ENCODE data around the gene KRTAP12-1.
A peak's percentile ranks its signal among the peaks of the same experiment; 100 is the strongest.
"Not testable (repeated sequence)": the region's sequence is repeated elsewhere in the genome, so short reads cannot be mapped to it uniquely, and the experiment has no call there.

Gene KRTAP12-1

DNA sequence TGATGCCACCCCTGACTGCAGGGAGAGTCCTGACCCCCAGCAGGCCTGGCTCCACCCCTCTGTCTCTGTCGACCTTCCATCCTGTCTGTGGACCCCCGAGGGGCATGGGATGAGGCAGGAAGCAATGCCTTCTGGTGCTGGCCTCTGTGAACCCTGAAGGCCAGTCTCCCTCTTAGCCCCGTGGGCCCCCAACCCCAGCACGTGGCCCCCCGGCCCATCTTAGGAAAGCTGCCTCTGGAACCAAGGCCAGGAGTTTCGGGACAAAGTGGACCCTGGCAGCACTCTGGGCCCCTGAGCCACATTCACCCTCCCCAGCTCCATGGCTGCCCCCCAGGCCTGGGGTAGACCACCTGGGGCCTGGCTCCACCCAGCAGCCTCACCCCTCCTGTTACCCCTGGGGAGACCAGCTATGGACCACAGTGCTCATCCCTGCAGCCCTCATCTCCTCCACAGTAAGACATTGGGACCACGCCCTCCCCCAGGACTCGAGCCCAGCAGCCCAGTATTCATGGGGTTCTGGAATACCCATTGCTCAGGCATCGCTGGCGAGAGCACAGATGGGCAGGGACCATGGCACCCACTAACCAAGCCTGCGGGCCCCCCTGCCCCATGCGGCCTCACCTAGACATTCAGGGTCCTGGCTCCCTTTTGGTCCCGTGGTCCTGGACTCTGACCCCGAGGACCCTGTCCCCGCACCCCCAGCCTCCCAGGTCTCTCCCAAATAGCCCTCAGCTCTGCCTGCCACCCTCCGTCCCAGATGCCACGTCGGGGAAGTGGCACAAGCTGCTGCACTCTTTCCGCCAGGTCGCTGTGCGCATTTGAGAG is 43.2 kb downstream of the KRTAP12-1 start:
- not testable (repeated sequence) for DNase-seq

DNA sequence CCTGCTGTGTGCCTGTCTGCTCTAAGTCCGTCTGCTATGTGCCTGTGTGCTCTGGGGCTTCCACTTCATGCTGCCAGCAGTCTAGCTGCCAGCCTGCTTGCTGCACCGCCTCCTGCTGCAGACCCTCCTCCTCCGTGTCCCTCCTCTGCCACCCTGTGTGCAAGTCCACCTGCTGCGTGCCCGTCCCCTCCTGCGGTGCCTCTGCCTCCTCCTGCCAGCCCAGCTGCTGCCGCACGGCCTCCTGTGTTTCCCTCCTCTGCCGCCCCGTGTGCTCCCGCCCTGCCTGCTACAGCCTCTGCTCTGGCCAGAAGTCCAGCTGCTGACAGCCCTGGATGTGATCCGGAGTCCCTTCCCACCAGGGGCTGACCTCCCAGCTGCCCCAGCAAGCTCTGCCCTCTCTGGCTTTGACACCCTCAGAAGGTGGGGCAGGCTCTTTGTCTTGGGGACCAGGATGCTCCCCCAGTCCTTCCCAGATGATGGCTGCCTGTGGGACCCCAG is 44.1 kb downstream of the KRTAP12-1 start:
- DNase-seq: not testable (repeated sequence)

DNA sequence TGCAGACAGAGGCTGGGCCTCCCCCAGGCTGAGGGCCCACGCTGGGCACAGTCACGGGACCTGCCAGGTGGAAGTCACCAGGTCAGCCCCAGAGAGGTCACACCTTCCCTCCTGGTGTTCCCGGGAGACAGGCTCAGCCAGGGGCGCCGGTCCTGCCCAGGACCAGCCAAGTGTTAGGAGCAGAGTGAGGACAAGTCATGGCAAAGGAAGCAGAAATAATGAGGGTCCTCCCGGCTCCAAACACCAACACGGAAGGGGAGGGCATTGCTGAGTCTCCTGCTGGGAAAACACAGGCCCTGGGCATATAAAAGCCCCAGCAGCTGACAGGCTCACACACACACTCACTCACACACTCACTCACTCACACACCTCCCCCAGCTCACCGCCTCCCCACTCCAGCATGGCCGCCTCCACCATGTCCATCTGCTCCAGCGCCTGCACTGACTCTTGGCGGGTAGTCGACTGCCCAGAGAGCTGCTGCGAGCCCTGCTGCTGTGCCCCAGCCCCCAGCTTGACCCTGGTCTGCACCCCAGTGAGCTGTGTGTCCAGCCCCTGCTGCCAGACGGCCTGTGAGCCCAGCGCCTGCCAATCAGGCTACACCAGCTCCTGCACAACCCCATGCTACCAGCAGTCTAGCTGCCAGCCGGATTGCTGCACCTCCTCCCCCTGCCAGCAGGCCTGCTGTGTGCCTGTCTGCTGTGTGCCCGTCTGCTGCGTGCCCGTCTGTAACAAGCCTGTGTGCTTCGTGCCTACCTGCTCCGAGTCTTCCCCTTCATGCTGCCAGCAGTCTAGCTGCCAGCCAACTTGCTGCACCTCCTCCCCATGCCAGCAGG is 44.7 kb downstream of the KRTAP12-1 start, which contains the start of gene KRTAP10-10:
Gene KRTAP10-10 (plus strand): TSS at position 339 of the 833 bp plus-strand sequence. CDS start 62 bp downstream, at position 401.
- DNase-seq: peak; percentile 98

DNA sequence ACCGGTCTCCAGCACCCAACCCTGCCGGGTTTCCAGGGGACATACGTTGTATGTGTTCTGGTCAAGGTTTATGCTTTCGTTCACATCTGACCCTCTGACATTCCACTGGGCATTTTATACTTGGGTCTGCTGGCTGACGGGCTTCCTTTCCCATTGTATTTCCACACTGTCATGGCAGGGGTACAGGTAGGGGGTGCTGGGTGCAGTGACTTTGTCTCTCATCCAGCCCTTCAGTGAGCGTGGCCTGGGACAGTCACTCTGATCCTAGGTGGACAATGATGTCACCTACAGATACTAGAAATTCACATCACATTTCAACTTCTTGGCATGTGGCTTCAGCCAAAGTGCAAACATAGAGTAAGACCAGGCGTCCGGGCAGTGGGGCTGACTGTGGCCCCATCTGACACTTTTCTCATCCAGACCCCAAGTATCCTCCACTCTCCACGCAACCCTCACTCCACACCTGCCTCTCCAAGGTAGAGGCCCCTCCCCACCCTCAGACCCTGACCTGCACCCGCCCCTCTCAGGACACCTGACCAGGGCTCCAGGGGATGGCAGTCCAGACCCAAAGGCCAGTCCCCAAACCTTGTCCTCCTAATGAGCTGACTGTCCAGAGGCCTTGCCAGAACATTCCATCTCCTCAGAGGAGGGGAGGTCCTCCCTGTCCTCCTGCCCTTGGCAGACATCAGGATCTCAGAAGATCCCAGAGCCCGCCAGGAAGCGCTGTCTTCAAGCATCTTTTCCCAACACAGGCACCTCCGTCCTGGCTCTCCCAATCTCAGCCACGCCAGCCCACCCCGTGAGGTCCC is 45.5 kb downstream of the KRTAP12-1 start:
- no peak for DNase-seq

DNA sequence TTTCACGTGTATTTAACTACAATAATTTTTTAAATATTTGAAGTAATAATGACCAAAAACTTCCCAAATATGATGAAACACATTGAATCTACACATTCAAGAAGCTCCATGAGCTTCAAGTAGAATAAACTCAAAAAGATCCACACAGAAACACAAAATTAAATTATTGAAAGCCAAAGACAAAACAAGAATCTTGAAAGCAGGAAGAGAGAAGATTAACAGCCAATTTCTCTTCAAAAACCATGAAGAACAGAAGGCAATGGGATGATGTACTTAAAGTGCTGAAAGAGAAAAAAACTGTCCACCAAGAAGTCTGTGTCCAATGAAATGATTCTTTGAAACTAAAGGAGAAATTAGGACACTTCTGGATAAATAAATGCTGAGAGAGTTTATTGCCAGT is 49.9 kb downstream of the KRTAP12-1 start:
- no peak for DNase-seq

Data from NCI-H69 (cell line).